ENCODE measurements around the gene NUCB2.
"Not testable (repeated sequence)": the region's sequence is repeated elsewhere in the genome, so short reads cannot be mapped to it uniquely, and the experiment has no call there.

Gene NUCB2
- 24.0 to 50.5 (median 46.6) reads per million in 4 experiments for total RNA-seq

DNA sequence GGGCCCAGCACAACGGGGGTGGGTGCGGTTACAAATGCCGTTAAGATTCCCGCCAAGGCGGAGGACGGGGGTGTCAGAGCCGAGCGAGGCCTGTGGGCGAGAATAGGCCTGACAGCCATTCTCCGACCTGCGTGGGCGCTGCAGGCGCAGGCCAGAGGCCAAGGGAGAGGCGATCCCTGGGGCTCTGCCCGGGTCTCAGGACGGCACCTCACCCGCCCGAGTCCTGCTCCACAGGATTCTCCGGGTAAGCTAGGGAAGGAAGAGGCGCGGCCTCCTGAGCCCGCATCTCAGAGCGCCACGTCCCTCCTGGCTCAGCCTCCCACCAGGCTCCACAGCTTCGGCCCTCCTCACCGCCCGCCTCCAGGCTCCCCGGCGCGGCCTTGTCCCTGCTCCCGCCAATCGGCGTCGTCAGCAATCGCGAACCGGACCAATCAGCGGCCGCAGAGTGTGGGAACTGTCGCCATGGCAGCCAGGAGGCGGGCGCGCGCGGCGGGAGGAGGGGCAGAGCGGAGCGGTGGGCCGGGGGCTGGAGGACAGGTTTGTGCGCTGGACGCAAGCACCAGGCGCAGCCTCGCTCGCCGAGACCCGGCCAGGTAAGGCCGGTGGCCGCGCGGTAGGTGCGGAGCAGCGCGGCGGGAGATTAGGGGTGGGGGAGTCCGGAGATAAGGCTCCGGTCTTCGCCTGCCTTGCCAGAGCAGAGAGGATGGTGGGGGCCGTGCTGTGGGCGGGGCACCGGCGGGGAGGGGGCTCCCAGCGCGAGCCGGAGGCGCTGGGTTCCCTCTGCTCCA lies at the start of gene NUCB2:
Gene NUCB2 (plus strand): TSS at position 504 of the 788 bp plus-strand sequence. CDS start 18,585 bp downstream, outside the sequence.
- peak; percentile 94 for DNase-seq

- not testable (repeated sequence) for DNase-seq
Observed at GRCh38 chr11:17228186-17228925, 48.2 kb upstream of the NUCB2 start.

DNA sequence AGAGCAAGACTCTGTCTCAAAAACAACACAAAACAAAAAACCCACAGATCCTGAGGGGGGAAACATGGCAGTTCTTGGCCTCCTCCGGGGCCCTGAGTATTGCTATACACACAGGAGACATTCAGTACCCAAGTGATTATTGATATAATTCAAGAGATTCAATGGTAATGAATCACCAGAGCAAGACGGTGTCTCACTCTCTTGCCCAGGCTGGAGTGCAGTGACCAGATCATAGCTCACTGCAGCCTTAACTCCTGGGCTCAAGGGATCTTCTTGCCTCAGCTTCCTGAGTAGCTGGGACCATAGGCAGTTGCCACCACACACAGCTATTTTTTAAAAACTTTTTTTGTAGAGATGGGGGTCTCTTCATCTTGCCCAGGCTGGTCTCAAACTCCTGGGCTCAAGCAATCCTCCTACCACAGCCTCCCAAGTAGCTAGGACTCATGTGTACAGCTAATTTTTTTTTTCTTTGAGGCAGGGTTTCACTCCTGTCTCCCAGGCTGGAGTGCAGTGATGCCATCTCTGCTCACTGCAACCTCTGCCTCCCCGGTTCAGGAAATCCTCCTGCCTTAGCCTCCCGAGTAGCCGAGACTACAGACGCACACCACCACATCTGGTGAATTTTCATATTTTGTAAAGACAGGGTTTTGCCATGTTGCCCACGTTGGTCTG lies 46.9 kb upstream of the NUCB2 start:
- DNase-seq, result no peak

GRCh38 chr11:17230867-17231851 lies 45.4 kb upstream of the NUCB2 start:
- DNase-seq, result no peak

DNA sequence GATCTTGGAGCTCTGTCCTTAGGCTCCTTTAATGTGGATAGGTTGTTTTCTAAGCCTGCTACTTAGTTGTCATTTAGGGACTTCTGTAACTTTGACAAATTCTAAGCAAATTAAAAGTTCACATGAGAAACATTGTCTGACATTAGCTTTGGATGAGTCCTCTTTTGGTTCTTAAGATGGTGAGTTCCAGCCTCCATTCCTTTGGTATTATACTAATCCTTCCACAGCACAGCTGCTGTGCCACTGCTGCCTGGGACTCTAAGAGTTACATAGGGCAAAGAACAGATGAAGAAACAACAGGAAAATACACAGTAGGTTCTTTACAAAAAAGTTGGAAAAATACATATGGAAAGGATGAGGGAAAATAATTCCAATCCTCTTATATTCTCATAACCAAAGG lies 43.4 kb upstream of the NUCB2 start:
- no peak for DNase-seq

DNA sequence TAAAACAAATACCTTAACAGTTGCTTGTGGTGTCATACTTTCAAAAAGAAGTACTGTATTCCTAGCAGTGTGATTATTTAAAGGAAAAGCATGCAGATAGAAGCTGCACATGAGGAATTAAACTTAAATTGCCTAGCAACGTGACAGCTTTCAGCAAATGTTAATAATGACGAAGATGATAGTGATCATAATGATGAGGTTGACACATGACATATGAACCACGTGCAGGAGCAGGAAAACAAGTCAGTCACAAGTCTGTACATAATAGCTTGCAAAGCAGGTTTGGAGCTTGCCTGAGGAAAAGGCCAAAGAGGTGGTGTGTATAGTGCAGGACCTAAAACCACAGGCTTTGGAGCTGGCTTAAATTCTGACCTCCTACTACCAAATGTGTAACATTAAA lies 38.2 kb upstream of the NUCB2 start:
- no peak for DNase-seq

DNA sequence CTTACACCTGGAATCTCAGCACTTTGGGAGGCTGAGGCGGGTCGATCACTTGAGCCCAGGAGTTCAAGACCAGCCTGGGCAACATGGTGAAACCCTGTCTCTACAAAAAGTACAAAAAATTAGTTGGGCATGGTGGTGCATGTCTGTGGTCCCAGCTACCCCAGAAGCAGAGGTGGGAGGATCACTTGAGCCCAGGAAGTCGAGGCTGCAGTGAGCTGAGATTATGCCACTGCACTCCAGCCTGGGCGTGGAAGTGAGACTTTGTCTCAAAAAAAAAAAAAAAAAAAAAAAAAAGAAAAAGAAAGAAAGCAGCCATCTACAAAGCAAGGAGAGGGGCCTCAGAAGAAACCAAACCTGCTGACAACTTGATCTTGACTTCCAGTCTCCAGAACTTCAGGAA lies 36.6 kb upstream of the NUCB2 start:
- not testable (repeated sequence) for DNase-seq

- no peak for DNase-seq
Observed at GRCh38 chr11:17240780-17241179, 35.8 kb upstream of the NUCB2 start.

- DNase-seq, result not testable (repeated sequence)
Observed at GRCh38 chr11:17242954-17243353, 33.6 kb upstream of the NUCB2 start.

GRCh38 chr11:17244046-17244445 lies 32.5 kb upstream of the NUCB2 start:
- no peak for DNase-seq

DNA sequence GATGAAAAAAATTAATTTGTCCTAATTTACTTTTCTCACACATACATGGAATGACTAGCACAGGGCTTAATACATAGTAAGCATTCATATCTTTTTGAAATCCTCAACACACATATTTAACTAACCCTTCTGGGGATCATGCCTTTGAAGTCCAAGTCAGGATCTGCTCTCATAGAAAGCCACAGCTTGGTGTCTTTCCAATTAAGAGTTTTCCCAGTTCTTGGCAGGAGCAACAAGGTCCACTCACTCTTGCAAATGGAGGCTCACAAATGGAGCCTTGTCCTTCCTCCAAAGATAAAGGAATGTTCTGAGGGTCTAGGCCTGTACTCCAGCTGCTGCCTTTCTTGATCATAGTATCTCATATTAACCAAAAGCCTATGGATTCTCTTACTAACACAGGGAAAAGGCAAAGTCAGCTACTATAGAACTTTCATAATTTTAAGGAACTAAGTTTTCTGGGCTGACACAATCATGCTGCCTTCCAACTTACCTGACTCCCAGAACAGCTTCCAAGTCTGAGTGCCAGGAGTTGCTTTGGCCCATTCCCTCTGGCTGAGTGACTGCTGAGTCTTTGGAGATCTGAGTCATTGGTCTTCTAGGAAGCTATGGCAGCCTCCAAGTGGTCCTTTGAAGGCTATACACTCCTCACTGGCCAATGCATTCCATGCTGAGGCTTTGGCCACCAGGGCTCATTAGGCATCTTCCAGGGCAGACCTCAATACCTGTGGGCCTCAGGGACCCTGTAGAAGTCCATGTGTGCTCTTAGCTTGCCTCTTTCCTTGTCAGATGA lies 25.8 kb upstream of the NUCB2 start:
- no peak for DNase-seq

DNA sequence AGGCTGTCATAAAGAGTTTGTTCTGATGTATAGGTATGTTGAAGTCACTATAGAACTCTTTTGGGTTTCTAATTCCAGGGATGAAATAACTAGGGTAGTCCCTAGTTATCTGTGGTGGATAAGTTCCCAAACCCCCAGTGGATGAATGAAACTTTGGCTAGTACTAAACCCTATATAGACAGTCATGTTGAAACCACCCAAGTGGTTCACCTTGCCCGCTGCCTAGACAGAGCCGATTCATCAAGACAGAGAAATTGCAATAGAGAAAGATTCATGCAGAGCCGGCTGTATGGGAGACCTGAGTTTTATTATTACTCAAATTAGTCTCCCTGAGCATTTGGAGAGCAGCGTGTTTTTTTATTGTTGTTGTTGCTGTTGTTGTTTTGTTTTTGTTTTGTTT lies 23.8 kb upstream of the NUCB2 start:
- DNase-seq, result no peak

- no peak for DNase-seq
Observed at GRCh38 chr11:17256512-17256911, 20.0 kb upstream of the NUCB2 start.

DNA sequence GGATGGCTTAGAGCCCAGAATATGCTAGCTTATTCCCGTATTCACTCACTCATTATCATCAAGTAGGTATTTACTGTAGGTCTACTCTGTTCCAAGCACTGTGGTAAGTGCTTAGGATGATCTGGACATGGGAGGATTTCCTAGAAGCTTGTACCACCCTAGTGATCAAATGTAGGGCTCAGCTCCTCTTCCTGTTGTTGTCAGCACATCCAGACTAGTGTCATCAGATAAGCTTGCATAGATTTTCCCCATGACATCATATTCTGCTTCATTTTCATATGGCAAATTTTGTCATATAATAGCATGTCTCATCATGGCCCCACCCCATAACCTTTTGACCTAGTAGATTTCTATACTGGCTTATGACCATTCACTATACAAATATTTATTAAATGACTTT lies 19.3 kb upstream of the NUCB2 start:
- DNase-seq, result no peak

DNA sequence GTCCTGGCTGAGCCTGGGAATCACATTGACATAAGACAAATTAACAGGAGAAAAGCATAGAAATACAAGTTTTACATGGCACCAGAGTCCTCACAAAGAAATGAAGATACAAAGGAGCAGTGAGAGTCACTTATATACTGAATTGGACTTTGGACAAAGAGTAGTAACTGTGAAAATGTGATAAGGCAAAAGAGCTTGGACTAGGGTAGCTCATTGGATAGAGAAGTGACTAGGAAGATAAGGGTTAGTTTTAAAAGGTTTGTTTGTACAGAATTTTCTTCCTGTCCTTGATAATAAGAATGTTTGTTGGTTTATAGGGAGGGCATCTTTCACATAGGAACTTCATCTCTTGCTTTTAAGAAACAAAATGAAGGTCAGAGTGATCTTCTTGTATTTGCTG lies 17.9 kb upstream of the NUCB2 start:
- no peak for DNase-seq

DNA sequence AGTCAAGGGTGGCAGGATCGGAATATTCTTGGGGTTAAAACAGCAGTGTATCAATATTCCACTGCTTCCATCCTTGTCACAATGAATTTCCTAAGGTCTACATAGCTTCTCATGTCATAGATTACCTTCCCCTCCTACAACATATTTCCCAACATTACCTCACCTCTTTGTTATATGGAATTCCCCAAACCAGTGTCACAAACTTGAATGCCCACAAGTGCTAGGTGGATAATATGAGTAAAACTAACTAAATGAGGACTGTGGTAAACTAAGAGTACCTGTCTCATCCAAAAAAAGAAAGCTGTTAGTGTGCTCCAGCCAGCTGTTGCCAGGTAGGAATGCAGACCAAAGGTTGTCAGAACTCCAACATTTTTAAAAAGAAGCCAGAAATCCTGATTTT lies 17.0 kb upstream of the NUCB2 start:
- no peak for DNase-seq

GRCh38 chr11:17260020-17260419 lies 16.5 kb upstream of the NUCB2 start:
- DNase-seq, result no peak

DNA sequence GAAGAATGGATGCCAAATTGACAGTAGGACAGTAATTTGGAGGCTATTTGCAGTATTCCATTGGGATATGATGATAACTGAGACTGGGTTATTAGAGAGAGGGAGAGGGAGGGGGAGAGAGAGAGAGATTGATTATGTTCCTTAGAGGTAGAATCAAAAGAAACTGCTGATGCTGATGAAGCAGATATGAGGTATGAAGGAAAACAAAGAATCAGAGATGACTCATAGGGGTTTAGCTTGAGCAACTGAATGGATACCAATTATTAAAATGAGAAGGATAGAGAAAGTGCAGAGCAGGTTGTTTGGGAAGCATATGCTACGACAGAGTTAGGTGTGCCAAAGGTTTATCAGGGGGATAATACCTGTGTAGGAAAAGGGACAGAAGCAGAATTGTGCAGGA lies 12.8 kb upstream of the NUCB2 start:
- DNase-seq, result no peak

- DNase-seq, result no peak
Observed at GRCh38 chr11:17266781-17267180, 9.8 kb upstream of the NUCB2 start.

GRCh38 chr11:17267576-17267975 lies 9.0 kb upstream of the NUCB2 start:
- no peak for DNase-seq

DNA sequence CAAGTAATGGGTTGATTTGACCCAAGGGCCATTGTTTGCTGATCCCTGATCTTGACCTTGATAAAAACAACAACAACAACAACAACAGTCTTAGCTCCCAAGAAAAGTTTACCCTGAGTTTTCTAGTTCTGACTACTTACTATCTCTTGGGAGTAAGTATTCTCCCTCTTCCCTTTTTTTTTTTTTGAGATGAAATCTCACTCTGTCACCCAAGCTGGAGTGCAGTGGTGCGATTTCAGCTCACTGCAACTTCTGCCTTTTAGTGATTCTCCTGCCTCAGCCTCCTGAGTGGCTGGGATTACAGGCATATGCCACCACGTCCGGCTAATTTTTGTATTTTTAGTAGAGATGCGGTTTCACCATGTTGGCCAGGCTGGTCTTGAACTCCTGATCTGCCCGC lies 8.0 kb upstream of the NUCB2 start:
- not testable (repeated sequence) for DNase-seq

GRCh38 chr11:17268902-17269301 lies 7.6 kb upstream of the NUCB2 start:
- DNase-seq, result no peak

Measured in effector CD8-positive, alpha-beta T cell (primary cell).